ENCODE results near the gene EIF5A.

DNA sequence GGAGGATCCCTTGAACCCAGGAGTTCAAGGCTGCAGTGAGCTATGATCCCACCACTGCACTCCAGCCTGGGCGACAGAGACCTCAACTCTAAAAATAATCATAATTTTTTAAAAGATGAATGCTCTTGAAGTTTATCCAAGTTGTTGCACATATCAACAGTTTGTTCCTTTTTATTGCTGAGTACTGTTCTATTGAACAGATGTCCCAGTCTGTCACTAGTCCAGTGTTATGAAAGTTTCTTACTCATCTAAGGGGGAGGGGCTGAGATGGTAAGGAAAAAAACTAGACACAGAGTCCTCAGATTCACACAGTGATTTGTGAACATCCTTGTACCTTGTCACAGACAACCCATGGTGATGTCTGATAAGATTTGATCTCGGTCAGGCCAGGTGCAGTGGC, 32.8 kb downstream of the EIF5A start:
- TF ChIP-seq POLR2A (IDR thresholded peaks at IDR 0.05), result no peak
- TF ChIP-seq, protein P1, sequence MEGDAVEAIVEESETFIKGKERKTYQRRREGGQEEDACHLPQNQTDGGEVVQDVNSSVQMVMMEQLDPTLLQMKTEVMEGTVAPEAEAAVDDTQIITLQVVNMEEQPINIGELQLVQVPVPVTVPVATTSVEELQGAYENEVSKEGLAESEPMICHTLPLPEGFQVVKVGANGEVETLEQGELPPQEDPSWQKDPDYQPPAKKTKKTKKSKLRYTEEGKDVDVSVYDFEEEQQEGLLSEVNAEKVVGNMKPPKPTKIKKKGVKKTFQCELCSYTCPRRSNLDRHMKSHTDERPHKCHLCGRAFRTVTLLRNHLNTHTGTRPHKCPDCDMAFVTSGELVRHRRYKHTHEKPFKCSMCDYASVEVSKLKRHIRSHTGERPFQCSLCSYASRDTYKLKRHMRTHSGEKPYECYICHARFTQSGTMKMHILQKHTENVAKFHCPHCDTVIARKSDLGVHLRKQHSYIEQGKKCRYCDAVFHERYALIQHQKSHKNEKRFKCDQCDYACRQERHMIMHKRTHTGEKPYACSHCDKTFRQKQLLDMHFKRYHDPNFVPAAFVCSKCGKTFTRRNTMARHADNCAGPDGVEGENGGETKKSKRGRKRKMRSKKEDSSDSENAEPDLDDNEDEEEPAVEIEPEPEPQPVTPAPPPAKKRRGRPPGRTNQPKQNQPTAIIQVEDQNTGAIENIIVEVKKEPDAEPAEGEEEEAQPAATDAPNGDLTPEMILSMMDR (IDR thresholded peaks at IDR 0.05 in 4 of 5, conservative IDR thresholded peaks at IDR 0.05 in 1 of 5), result no peak

All from gastrocnemius medialis (tissue), 4 donors.